GM06990 (cell line): Measurements from ENCODE around the gene ALDH16A1.

Experiments used
- DNase-seq: peaks from one replicate; pipeline ENCODE4 v3.0.0-alpha.2; 2011; ENCODE audit not compliant: insufficient read length; ENCODE audit errors: extremely low read depth
- H3K27me3 ChIP-seq: replicated peaks from 2 replicates; pipeline ENCODE4 v1.6.0; 2011; ENCODE audit warnings: low read length; ENCODE audit not compliant: control insufficient read depth, insufficient read depth
- H3K36me3 ChIP-seq: 2 replicates; pipeline ENCODE4 v1.5.1; 2011; ENCODE audit warnings: low read length; ENCODE audit not compliant: control insufficient read depth, insufficient read depth
- H3K4me3 ChIP-seq: replicated peaks from 2 replicates; pipeline ENCODE4 v1.5.1; 2011; ENCODE audit warnings: low read depth, mild to moderate bottlenecking, control low read depth, low read length
- CTCF ChIP-seq: IDR thresholded peaks from 2 replicates; pipeline ENCODE4 v1.5.1; 2011; ENCODE audit warnings: low read length, control low read depth, mild to moderate bottlenecking, inconsistent platforms; ENCODE audit not compliant: insufficient read depth, poor library complexity, severe bottlenecking

Gene ALDH16A1

GRCh38 chr19:49448432-49448786 is 4.6 kb upstream of the ALDH16A1 start:
- no peak for DNase-seq
- Histone ChIP-seq H3K27me3 (no peaks in the 10 kb centered on the region), H3K36me3 (peaks cover 11% of the 10 kb centered on the region), H3K4me3 (no peak overlapping the region)
- TF ChIP-seq CTCF: no peak

GRCh38 chr19:49450405-49450804 is 2.6 kb upstream of the ALDH16A1 start:
- no peak for DNase-seq
- H3K4me3 ChIP-seq: peak overlapping the region; percentile 84
- no peak for TF ChIP-seq CTCF
- H3K27me3 ChIP-seq: no peaks in the 10 kb centered on the region
- peaks cover 11% of the 10 kb centered on the region for H3K36me3 ChIP-seq

GRCh38 chr19:49451430-49452181 is 1.4 kb upstream of the ALDH16A1 start, which contains the start of gene PIH1D1:
PIH1D1 (minus strand) TSS chr19:49451814; CDS start chr19:49451574, 240 bp downstream.
- H3K36me3 ChIP-seq: peaks cover 11% of the 10 kb centered on the region
- no peaks in the 10 kb centered on the region for H3K27me3 ChIP-seq
- TF ChIP-seq CTCF: no peak
- peak within 1 kb of the TSS; percentile 86 for H3K4me3 ChIP-seq
- peak; percentile 81 for DNase-seq

- TF ChIP-seq CTCF: no peak
- Histone ChIP-seq H3K4me3 (peak overlapping the region; percentile 86), H3K27me3 (no peaks in the 10 kb centered on the region), H3K36me3 (peaks cover 4% of the 10 kb centered on the region)
- no peak for DNase-seq
Measured at GRCh38 chr19:49453757-49454240, 774 bp downstream of the ALDH16A1 start.

- Histone ChIP-seq H3K27me3 (no peaks in the 10 kb centered on the region), H3K4me3 (no peak overlapping the region), H3K36me3 (peaks cover 4% of the 10 kb centered on the region)
- no peak for TF ChIP-seq CTCF
- no peak for DNase-seq
Measured at GRCh38 chr19:49455773-49456172, 2.7 kb downstream of the ALDH16A1 start.
